ENCODE data around the gene ADRA2C.

GRCh38 chr4:3717241-3717640 lies 48.9 kb upstream of the ADRA2C start:
- TF ChIP-seq CTCF (IDR thresholded peaks at IDR 0.05) (no peak), POLR2A (IDR thresholded peaks at IDR 0.05) (no peak)

Measured in lower leg skin (tissue), 3 donors.